GOT3 (cell line): ENCODE data around the gene RUNX2.
"Not testable (repeated sequence)": the region's sequence is repeated elsewhere in the genome, so short reads cannot be mapped to it uniquely, and the experiment has no call there.

Source experiments
- DNase-seq: peaks from one replicate; lab custom pipeline; 2025; ENCODE audit warnings: mixed read lengths; lab: John Stamatoyannopoulos, UW

The RUNX2 gene

DNA sequence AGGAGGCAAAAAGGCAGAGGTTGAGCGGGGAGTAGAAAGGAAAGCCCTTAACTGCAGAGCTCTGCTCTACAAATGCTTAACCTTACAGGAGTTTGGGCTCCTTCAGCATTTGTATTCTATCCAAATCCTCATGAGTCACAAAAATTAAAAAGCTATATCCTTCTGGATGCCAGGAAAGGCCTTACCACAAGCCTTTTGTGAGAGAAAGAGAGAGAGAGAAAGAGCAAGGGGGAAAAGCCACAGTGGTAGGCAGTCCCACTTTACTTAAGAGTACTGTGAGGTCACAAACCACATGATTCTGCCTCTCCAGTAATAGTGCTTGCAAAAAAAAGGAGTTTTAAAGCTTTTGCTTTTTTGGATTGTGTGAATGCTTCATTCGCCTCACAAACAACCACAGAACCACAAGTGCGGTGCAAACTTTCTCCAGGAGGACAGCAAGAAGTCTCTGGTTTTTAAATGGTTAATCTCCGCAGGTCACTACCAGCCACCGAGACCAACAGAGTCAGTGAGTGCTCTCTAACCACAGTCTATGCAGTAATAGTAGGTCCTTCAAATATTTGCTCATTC lies at the start of gene RUNX2:
Gene RUNX2, plus strand, starts transcription at position 375 of the 567 bp plus-strand sequence. CDS start 397 bp downstream, outside the sequence.
- no peak for DNase-seq

GRCh38 chr6:45278367-45278766 lies 49.8 kb upstream of the RUNX2 start:
- no peak for DNase-seq

DNA sequence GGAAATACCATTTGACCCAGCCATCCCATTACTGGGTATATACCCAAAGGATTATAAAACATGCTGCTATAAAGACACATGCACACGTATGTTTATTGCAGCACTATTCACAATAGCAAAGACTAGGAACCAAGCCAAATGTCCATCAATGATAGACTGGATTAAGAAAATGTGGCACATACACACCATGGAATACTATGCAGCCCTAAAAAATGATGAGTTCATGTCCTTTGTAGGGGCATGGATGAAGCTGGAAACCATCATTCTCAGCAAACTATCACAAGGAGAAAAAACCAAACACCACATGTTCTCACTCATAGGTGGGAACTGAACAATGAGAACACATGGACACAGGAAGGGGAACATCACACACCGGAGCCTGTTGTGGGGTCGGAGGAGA lies 41.4 kb upstream of the RUNX2 start:
- DNase-seq = not testable (repeated sequence)

- DNase-seq = no peak
These were observed 38.2 kb upstream of the RUNX2 start for GRCh38 chr6:45289751-45290514.

- DNase-seq = no peak
These were observed 34.8 kb upstream of the RUNX2 start for GRCh38 chr6:45293306-45293705.

GRCh38 chr6:45294065-45294701 lies 33.9 kb upstream of the RUNX2 start:
- not testable (repeated sequence) for DNase-seq

- no peak for DNase-seq
These were observed 30.8 kb upstream of the RUNX2 start for GRCh38 chr6:45297320-45297719.

DNA sequence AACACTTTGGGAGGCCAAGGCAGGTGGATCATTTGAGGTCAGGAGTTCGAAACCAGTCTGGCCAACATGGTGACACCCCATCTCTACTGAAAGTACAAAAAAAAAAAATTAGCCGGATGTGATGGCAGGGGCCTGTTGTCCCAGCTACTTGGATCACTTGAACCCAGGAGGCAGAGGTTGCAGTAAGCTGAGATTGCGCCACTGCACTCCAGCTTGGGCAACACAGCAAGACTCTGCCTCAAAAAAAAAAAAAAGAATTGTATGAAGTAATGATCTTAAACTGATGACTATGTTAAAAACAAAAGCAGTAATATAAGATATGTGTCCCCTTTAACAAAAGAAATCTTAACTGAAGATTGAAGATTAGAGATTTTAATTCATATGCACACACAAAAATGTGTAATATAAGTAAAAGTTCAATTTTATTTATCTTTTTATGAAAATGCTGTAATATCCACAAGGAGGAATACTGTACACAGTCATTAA lies 29.0 kb upstream of the RUNX2 start:
- DNase-seq = no peak

DNA sequence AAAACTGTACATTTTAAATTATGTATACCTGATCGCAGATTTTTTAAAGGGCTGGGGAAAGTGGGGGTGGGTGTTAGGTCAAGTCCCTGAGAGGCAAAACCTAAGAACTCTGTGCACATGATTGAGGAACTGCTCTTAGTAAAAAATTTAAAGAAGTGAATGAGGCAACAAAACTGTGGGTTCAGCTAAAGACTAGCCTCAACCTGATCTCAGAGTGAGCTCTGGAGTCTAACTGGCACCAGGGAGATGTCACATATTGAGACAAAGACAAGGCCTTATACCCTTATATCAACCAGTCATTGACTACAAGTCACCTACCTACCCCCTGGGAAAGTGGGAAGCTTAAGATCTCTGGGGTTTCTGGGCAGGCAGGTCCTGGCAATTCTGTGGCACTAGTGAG lies 27.4 kb upstream of the RUNX2 start:
- no peak for DNase-seq

DNA sequence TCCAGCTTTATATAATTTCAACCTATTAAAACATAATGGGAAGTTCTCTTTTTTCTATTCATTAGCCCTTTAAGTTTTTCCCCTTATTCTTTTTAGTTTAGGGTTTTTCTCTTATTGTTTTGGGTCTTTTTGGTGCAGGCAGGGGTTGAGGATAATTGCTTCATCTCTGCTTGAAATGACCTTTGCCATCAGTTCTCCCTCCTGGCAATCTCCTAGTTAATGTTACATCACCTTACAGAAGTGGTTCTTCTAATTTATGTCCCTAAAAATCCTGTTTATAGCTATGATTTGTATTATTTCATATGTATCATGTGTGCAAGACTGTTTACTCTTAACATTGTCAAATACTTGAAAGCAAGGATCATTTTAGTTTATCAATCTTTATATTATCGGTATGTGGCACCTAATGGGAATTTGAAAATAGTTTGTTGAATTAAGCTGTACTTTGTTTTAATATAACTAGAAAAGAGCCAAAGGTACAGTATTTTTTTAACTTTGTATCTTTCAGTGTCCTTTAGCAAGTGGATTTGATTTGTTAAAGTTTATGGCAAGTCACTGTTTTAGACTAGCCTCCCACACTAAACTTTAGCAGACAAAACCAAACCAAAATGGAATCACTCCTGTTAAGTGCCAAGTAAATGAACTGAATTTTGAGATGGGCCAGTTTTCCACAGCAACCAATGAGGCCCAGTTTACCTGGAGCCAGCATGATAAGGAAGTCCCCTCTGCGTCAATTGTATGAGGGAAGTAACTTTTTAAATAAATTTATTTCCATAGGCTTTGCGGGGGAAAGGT lies 26.6 kb upstream of the RUNX2 start:
- no peak for DNase-seq

- DNase-seq = no peak
These were observed 25.3 kb upstream of the RUNX2 start for GRCh38 chr6:45302832-45303231.

DNA sequence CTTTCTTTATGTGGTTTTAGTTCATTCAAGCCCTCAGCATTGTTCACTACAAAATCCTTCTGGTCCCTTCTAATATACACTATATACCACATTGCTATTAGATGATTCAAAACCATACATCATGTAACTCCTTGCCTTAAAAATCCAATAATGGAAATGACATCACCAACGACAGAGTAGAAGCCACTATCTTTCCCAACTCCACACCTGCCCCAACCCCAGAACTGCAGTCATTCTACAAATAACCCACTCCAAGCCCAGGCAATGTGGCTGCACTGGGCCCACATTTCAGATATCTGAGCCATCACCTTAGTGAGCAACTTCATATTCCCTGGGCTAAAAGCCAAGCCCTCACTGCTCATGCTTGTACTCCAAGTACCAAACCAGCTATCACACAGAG lies 22.6 kb upstream of the RUNX2 start:
- DNase-seq = no peak

GRCh38 chr6:45310118-45310788 lies 17.9 kb upstream of the RUNX2 start:
- no peak for DNase-seq

GRCh38 chr6:45314146-45314545 lies 14.0 kb upstream of the RUNX2 start:
- no peak for DNase-seq

DNA sequence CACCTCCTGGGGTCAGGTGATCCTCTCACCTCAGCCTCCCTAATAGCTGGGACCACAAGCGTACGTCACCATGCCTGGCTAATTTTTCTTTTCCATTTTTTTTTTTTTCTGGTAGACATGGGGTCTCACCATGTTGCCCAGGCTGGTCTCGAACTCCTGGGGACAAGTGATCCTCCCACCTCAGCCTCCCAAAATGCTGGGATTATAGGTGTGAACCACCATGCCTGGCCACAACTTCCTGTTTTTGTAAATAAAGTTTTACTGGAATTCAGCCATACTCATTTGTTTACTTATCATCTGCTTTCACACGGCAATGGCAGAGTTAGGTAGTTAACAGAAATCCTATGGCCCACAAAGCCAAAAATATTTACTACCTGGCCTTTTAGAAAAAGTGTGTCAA lies 7.8 kb upstream of the RUNX2 start:
- no peak for DNase-seq

- DNase-seq = no peak
These were observed 4.4 kb upstream of the RUNX2 start for GRCh38 chr6:45323656-45324224.

- no peak for DNase-seq
These were observed 1.3 kb upstream of the RUNX2 start for GRCh38 chr6:45326698-45327417.

DNA sequence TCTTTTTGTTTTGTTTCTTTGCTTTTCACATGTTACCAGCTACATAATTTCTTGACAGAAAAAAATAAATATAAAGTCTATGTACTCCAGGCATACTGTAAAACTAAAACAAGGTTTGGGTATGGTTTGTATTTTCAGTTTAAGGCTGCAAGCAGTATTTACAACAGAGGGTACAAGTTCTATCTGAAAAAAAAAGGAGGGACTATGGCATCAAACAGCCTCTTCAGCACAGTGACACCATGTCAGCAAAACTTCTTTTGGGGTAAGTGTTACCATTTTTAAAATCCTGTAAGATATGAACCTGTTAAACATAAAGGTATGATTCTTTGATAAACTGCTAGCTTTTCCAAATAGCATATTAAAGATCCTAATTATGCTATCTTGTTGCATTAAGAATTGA lies 393 bp downstream of the RUNX2 start:
- DNase-seq = no peak

DNA sequence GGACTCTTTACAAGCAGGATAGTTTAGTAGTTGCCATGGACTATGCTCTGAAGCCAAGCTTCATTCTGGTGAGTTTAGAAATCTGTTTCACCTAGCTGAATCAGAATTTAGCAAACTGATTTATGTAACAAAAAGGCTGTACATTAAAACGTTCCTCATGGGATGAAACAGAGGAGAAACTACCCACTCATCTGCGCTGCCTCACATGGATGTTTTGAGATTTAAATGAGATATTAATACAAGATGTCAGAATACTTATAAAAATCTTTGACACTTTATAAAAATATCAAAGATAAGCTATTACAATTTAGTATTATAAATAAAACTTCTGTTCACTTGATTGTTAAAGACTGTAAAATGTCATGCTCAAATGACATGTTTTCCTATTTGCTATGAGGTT lies 16.8 kb downstream of the RUNX2 start:
- DNase-seq = no peak

- DNase-seq = no peak
These were observed 22.1 kb downstream of the RUNX2 start for GRCh38 chr6:45350186-45350710.
